Panc1 (cell line): ENCODE measurements around the gene MKRN2OS. TPM values are rescaled to one million over a fixed set of nuclear protein-coding genes. Genes with fewer than 3 reads are reported as not detected.

Source experiments
- ATAC-seq: fragments of 200-7000 bp; cut with Tn5 transposase; 2 replicates; pipeline ENCODE4 v1.9.1; 2020; ENCODE audit warnings: mild to moderate bottlenecking, moderate library complexity
- BruUV-seq: library from RNA; stranded (reverse); fragments of 400-500 nt; replicated peaks from 2 replicates; lab custom pipeline; 2021; lab: Mats Ljungman, UMichigan
- CTCF ChIA-PET: fragments of 300-600 bp; sonication (Branson Sonifier 250); formaldehyde crosslinking; loops from one replicate; lab custom pipeline; 2022; ENCODE audit warnings: antibody characterized with exemption; lab: Charles Lee
- POLR2A ChIA-PET: fragments of 300-600 bp; sonication (Branson Sonifier 250); formaldehyde crosslinking; loops from one replicate; lab custom pipeline; 2022; ENCODE audit warnings: antibody characterized with exemption; lab: Charles Lee
- DNase-seq: peaks from one replicate; pipeline ENCODE4 v3.0.0-alpha.2; 2010; ENCODE audit warnings: low read depth, low spot score
- H3K27ac ChIP-seq: 2 replicates; pipeline ENCODE4 v1.5.1; 2011; ENCODE audit warnings: mild to moderate bottlenecking, low read length, inconsistent platforms
- H3K27me3 ChIP-seq: fragments of 200-500 bp; sonication (Bioruptor generic); 2 replicates; pipeline ENCODE4 v1.6.0; 2014; ENCODE audit warnings: low read length, inconsistent platforms; ENCODE audit not compliant: control insufficient read depth, insufficient read depth
- H3K36me3 ChIP-seq: fragments of 200-500 bp; sonication (Bioruptor generic); 2 replicates; pipeline ENCODE4 v1.5.1; 2014; ENCODE audit warnings: inconsistent platforms, mild to moderate bottlenecking, low read length, moderate library complexity; ENCODE audit not compliant: control insufficient read depth, insufficient read depth
- H3K4me1 ChIP-seq: 2 replicates; pipeline ENCODE4 v1.5.1; 2011; ENCODE audit warnings: inconsistent platforms, mild to moderate bottlenecking, low read length, moderate library complexity; ENCODE audit not compliant: control insufficient read depth, insufficient read depth
- H3K4me3 ChIP-seq, 2 experiments: 2 replicates each; pipeline ENCODE4 v1.5.1; 2011 to 2012; ENCODE audit warnings: low read depth in 2 of 2, low read length in 2 of 2, mild to moderate bottlenecking in 2 of 2, inconsistent platforms in 1 of 2, moderate library complexity in 1 of 2
- H3K9me3 ChIP-seq: fragments of 200-500 bp; sonication (Bioruptor generic); 2 replicates; pipeline ENCODE4 v1.5.1; 2014; ENCODE audit warnings: low read depth, mild to moderate bottlenecking, inconsistent platforms, low read length, moderate library complexity; ENCODE audit not compliant: control insufficient read depth, insufficient read depth
- POLR2AphosphoS5 ChIP-seq: IDR thresholded peaks from 2 replicates; pipeline ENCODE4 v1.6.1; 2012; ENCODE audit warnings: mild to moderate bottlenecking, low read depth, low read length, moderate library complexity
- SIN3A ChIP-seq: IDR thresholded peaks from 2 replicates; pipeline ENCODE4 v1.6.1; 2012; ENCODE audit warnings: low read depth, mild to moderate bottlenecking, low read length, moderate library complexity, borderline replicate concordance; ENCODE audit not compliant: insufficient read depth
- TCF7L2 ChIP-seq: IDR thresholded peaks from 2 replicates; pipeline ENCODE4 v1.6.1; 2011; ENCODE audit warnings: mild to moderate bottlenecking, low read depth, low read length, inconsistent platforms
- in situ Hi-C: cut with HindIII; loops from 2 replicates; pipeline ENCODE4 v1.10.0; 2016; ENCODE audit warnings: low sequenced_read_pairs, low pct_unique_long_range_greater_than_20kb
- intact Hi-C: fragments of 100-400 bp; cut with micrococcal nuclease; formaldehyde crosslinking; loops from one replicate; pipeline ENCODE4 v1.10.0; 2022; ENCODE audit not compliant: unreplicated experiment
- total RNA-seq: library from RNA; stranded (reverse); gene quantifications from one replicate; pipeline ENCODE4 v1.2.1, GENCODE V29; 2021; ENCODE audit not compliant: unreplicated experiment
- TF ChIP-seq, protein P1 (sequence below): fragments of 450-650 bp; IDR thresholded peaks from 2 replicates; pipeline ENCODE4 v1.5.1; 2017; ENCODE audit warnings: mild to moderate bottlenecking
- TF ChIP-seq, protein P2 (sequence below), 2 experiments: IDR thresholded peaks; 2 replicates each; pipeline ENCODE4 v1.6.1; 2011 to 2012; ENCODE audit warnings: low read depth in 2 of 2, control low read depth in 1 of 2, low read length in 1 of 2, mild to moderate bottlenecking in 1 of 2, moderate library complexity in 1 of 2; ENCODE audit not compliant: insufficient read depth in 1 of 2

Gene MKRN2OS
- total RNA-seq, 1 experiment from 2014 or later, result not detected

DNA sequence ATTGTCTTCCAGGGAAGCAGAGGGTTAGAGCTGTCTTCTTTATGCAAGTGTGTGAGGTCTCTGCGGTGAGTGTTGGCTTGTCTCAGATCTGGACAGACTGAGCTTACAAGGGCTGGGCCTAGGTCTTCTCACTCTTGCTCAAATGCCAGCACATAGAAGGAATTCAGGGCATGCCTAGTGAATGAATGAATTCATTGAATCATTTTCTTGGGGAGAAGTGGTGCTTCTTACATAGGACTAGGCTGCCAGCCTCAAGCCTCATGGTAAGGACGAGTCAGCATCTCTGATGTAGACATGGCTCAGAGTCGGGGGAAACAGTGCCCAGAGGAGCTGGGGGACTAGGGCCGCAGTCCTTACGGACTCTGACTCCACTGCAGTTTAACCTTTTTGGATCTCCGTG lies 28.8 kb upstream of the MKRN2OS start:
- BruUV-seq, result no TSS peak
- no peaks in the 10 kb centered on the region for H3K27me3 ChIP-seq
- ATAC-seq (no peak), DNase-seq (no peak)
- no peaks in the 10 kb centered on the region for H3K36me3 ChIP-seq
- no peaks in the 10 kb centered on the region for H3K4me1 ChIP-seq
- intact Hi-C loops, result no loop called here
- ChIA-PET CTCF (no interaction called here), POLR2A (no interaction called here)
- H3K27ac ChIP-seq, result no peak overlapping the region
- in situ Hi-C loops, result no loop called here
- H3K4me3 ChIP-seq, result no peak overlapping the region
- TF ChIP-seq POLR2AphosphoS5 (no peak), SIN3A (no peak), TCF7L2 (no peak)
- TF ChIP-seq, protein P1, sequence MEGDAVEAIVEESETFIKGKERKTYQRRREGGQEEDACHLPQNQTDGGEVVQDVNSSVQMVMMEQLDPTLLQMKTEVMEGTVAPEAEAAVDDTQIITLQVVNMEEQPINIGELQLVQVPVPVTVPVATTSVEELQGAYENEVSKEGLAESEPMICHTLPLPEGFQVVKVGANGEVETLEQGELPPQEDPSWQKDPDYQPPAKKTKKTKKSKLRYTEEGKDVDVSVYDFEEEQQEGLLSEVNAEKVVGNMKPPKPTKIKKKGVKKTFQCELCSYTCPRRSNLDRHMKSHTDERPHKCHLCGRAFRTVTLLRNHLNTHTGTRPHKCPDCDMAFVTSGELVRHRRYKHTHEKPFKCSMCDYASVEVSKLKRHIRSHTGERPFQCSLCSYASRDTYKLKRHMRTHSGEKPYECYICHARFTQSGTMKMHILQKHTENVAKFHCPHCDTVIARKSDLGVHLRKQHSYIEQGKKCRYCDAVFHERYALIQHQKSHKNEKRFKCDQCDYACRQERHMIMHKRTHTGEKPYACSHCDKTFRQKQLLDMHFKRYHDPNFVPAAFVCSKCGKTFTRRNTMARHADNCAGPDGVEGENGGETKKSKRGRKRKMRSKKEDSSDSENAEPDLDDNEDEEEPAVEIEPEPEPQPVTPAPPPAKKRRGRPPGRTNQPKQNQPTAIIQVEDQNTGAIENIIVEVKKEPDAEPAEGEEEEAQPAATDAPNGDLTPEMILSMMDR, result no peak
- TF ChIP-seq, protein P2, sequence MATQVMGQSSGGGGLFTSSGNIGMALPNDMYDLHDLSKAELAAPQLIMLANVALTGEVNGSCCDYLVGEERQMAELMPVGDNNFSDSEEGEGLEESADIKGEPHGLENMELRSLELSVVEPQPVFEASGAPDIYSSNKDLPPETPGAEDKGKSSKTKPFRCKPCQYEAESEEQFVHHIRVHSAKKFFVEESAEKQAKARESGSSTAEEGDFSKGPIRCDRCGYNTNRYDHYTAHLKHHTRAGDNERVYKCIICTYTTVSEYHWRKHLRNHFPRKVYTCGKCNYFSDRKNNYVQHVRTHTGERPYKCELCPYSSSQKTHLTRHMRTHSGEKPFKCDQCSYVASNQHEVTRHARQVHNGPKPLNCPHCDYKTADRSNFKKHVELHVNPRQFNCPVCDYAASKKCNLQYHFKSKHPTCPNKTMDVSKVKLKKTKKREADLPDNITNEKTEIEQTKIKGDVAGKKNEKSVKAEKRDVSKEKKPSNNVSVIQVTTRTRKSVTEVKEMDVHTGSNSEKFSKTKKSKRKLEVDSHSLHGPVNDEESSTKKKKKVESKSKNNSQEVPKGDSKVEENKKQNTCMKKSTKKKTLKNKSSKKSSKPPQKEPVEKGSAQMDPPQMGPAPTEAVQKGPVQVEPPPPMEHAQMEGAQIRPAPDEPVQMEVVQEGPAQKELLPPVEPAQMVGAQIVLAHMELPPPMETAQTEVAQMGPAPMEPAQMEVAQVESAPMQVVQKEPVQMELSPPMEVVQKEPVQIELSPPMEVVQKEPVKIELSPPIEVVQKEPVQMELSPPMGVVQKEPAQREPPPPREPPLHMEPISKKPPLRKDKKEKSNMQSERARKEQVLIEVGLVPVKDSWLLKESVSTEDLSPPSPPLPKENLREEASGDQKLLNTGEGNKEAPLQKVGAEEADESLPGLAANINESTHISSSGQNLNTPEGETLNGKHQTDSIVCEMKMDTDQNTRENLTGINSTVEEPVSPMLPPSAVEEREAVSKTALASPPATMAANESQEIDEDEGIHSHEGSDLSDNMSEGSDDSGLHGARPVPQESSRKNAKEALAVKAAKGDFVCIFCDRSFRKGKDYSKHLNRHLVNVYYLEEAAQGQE (IDR thresholded peaks at IDR 0.05; ENCODE audit: insufficient read depth in 1 of 2, low read depth in 2 of 2, low read length in 1 of 2), result no peak
- no peaks in the 10 kb centered on the region for H3K9me3 ChIP-seq

DNA sequence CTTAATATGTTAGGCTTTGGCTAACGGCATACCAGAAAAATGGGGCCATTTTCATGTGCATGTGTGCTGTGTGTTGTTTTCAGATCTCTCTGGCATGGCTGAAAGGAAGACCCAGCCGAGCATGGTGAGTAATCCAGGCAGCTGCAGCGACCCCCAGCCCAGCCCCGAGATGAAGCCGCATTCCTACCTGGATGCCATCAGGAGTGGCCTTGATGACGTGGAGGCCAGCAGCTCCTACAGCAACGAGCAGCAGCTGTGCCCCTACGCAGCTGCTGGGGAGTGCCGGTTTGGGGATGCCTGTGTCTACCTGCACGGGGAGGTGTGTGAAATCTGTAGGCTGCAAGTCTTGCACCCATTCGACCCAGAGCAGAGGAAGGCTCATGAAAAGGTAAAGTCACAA lies 26.7 kb upstream of the MKRN2OS start:
- H3K4me3 ChIP-seq, result no peak overlapping the region
- ATAC-seq, result no peak
- H3K27ac ChIP-seq, result no peak overlapping the region
- DNase-seq, result no peak
- ChIA-PET POLR2A (no interaction called here), CTCF (no interaction called here)
- H3K4me1 ChIP-seq, result no peaks in the 10 kb centered on the region
- H3K36me3 ChIP-seq, result no peaks in the 10 kb centered on the region
- BruUV-seq, result no TSS peak
- TF ChIP-seq POLR2AphosphoS5 (no peak), TCF7L2 (no peak), SIN3A (no peak)
- TF ChIP-seq, protein P1, result no peak
- TF ChIP-seq, protein P2 (IDR thresholded peaks at IDR 0.05; ENCODE audit: insufficient read depth in 1 of 2, low read depth in 2 of 2, low read length in 1 of 2), result no peak
- intact Hi-C loops, result no loop called here
- no peaks in the 10 kb centered on the region for H3K9me3 ChIP-seq
- H3K27me3 ChIP-seq, result no peaks in the 10 kb centered on the region
- in situ Hi-C loops, result no loop called here
